ENCODE measurements around the gene MYO18A. TPM values are rescaled to one million over a fixed set of nuclear protein-coding genes. Genes with fewer than 3 reads are reported as not detected.

MYO18A gene
- total RNA-seq, 1 experiment from 2014 or later = 24.0 TPM

GRCh38 chr17:29066047-29066446 lies 114.2 kb downstream of the MYO18A start:
- H3K4me1 Mint-ChIP-seq (ENCODE audit: insufficient read depth, unreplicated experiment) = no peaks in the 10 kb centered on the region
- DNase-seq (ENCODE audit: unreplicated experiment) = no peak
- POLR2A ChIA-PET = no interaction called here
- H3K9me3 Mint-ChIP-seq (ENCODE audit: unreplicated experiment) = no peaks in the 10 kb centered on the region
- CTCF ChIA-PET = interaction anchor here (0.9 kb wide), 1 partner anchor 24 kb away, joined by 5 read pairs; no protein-coding TSS in a partner anchor
- H3K36me3 Mint-ChIP-seq (ENCODE audit: insufficient read depth, unreplicated experiment) = peaks cover 7% of the 10 kb centered on the region
- intact Hi-C loops (cut with micrococcal nuclease) = no loop called here
- H3K27ac Mint-ChIP-seq (ENCODE audit: low read depth, unreplicated experiment) = no peak overlapping the region
- no peak for TF ChIP-seq CTCF (IDR thresholded peaks at IDR 0.05; ENCODE audit: unreplicated experiment)
- no peaks in the 10 kb centered on the region for H3K27me3 Mint-ChIP-seq (ENCODE audit: insufficient read depth, unreplicated experiment)
- BruUV-seq (replicated peaks) = no TSS peak
- no peak overlapping the region for H3K4me3 Mint-ChIP-seq (ENCODE audit: unreplicated experiment)

- no TSS peak for BruUV-seq (replicated peaks)
- POLR2A ChIA-PET = no interaction called here
- TF ChIP-seq CTCF (IDR thresholded peaks at IDR 0.05; ENCODE audit: unreplicated experiment) = no peak
- Mint-ChIP-seq H3K4me3 (ENCODE audit: unreplicated experiment) (no peak overlapping the region), H3K27me3 (ENCODE audit: insufficient read depth, unreplicated experiment) (no peaks in the 10 kb centered on the region), H3K9me3 (ENCODE audit: unreplicated experiment) (no peaks in the 10 kb centered on the region), H3K36me3 (ENCODE audit: insufficient read depth, unreplicated experiment) (peaks cover 7% of the 10 kb centered on the region), H3K27ac (ENCODE audit: low read depth, unreplicated experiment) (no peak overlapping the region), H3K4me1 (ENCODE audit: insufficient read depth, unreplicated experiment) (no peaks in the 10 kb centered on the region)
- CTCF ChIA-PET = interaction anchor here (0.5 to 1.8 kb wide), 2 partner anchors 60 to 345 kb away, joined by 4 read pairs; no protein-coding TSS in a partner anchor
- DNase-seq (ENCODE audit: unreplicated experiment) = no peak
- intact Hi-C loops (cut with micrococcal nuclease) = no loop called here
Measured at GRCh38 chr17:29063992-29064391, 116.2 kb downstream of the MYO18A start.

GRCh38 chr17:29062215-29062614 lies 118.0 kb downstream of the MYO18A start:
- Mint-ChIP-seq H3K4me3 (ENCODE audit: unreplicated experiment) (no peak overlapping the region), H3K27me3 (ENCODE audit: insufficient read depth, unreplicated experiment) (peaks cover 5% of the 10 kb centered on the region), H3K36me3 (ENCODE audit: insufficient read depth, unreplicated experiment) (peaks cover 7% of the 10 kb centered on the region), H3K4me1 (ENCODE audit: insufficient read depth, unreplicated experiment) (no peaks in the 10 kb centered on the region), H3K27ac (ENCODE audit: low read depth, unreplicated experiment) (no peak overlapping the region), H3K9me3 (ENCODE audit: unreplicated experiment) (no peaks in the 10 kb centered on the region)
- CTCF ChIA-PET = interaction anchor here (1.8 kb wide), 1 partner anchor 62 kb away, joined by 4 read pairs; no protein-coding TSS in a partner anchor
- POLR2A ChIA-PET = no interaction called here
- intact Hi-C loops (cut with micrococcal nuclease) = no loop called here
- BruUV-seq (replicated peaks) = no TSS peak
- TF ChIP-seq CTCF (IDR thresholded peaks at IDR 0.05; ENCODE audit: unreplicated experiment) = no peak
- no peak for DNase-seq (ENCODE audit: unreplicated experiment)

- ChIA-PET POLR2A (no interaction called here), CTCF (interaction anchor here (0.6 to 0.7 kb wide), 2 partner anchors 104 to 109 kb away, joined by 3 read pairs; no protein-coding TSS in a partner anchor)
- no peak overlapping the region for H3K4me3 Mint-ChIP-seq (ENCODE audit: unreplicated experiment)
- peaks cover 17% of the 10 kb centered on the region for H3K27me3 Mint-ChIP-seq (ENCODE audit: insufficient read depth, unreplicated experiment)
- no peak for DNase-seq (ENCODE audit: unreplicated experiment)
- H3K27ac Mint-ChIP-seq (ENCODE audit: low read depth, unreplicated experiment) = no peak overlapping the region
- no peaks in the 10 kb centered on the region for H3K4me1 Mint-ChIP-seq (ENCODE audit: insufficient read depth, unreplicated experiment)
- intact Hi-C loops (cut with micrococcal nuclease) = no loop called here
- no peaks in the 10 kb centered on the region for H3K36me3 Mint-ChIP-seq (ENCODE audit: insufficient read depth, unreplicated experiment)
- BruUV-seq (replicated peaks) = no TSS peak
- TF ChIP-seq CTCF (IDR thresholded peaks at IDR 0.05; ENCODE audit: unreplicated experiment) = no peak
- H3K9me3 Mint-ChIP-seq (ENCODE audit: unreplicated experiment) = no peaks in the 10 kb centered on the region
Measured at GRCh38 chr17:29061036-29061435, 119.2 kb downstream of the MYO18A start.

Data from MCF 10A (cell line).